ENCODE data around the gene PIGR. TPM values are rescaled to one million over a fixed set of nuclear protein-coding genes. Genes with fewer than 3 reads are reported as not detected.

The PIGR gene
- total RNA-seq (not detected), polyA plus RNA-seq (not detected), total RNA-seq (not detected)

GRCh38 chr1:206946261-206946660 lies at the start of gene PIGR:
Gene PIGR, minus strand, starts transcription at chr1:206946466. Its CDS starts 5,935 bp downstream, at chr1:206940531.
- Mint-ChIP-seq H3K27ac (no peak within 1 kb of the TSS), H3K4me1 (peaks cover 0 to 7% (median 0%) of the 10 kb centered on the region in 7 donors), H3K9me3 (peaks cover 0 to 6% (median 0%) of the 10 kb centered on the region in 11 donors), H3K36me3 (peaks cover 0 to 5% (median 0%) of the 10 kb centered on the region in 5 donors), H3K4me3 (peak within 1 kb of the TSS in 1 of 10 donors; percentile 20), H3K27me3 (peaks cover 0 to 43% (median 8%) of the 10 kb centered on the region in 5 donors)
- ChIA-PET POLR2A (no interaction called here), CTCF (interaction anchor here (1.6 kb wide), 1 partner anchor 36 kb away, joined by 4 read pairs; no protein-coding TSS in a partner anchor)
- peaks cover 0 to 6% of the 10 kb centered on the region in 2 donors for H3K4me1 ChIP-seq (ENCODE audit: control insufficient read depth in 2 of 2, insufficient read depth in 2 of 2, low read length in 2 of 2)
- ATAC-seq (no peak), DNase-seq (no peak)
- intact Hi-C loops (cut with micrococcal nuclease): no loop called here
- H3K27ac ChIP-seq (ENCODE audit: low read depth, low read length): no peak within 1 kb of the TSS
- H3K9me3 ChIP-seq (ENCODE audit: control insufficient read depth in 2 of 3, low read length in 3 of 3): no peaks in the 10 kb centered on the region
- no peaks in the 10 kb centered on the region for H3K36me3 ChIP-seq (ENCODE audit: control insufficient read depth in 2 of 3, insufficient read depth in 3 of 3, low read length in 3 of 3)
- no peak within 1 kb of the TSS for H3K4me3 ChIP-seq (ENCODE audit: low read length)
- no peaks in the 10 kb centered on the region for H3K27me3 ChIP-seq (ENCODE audit: control insufficient read depth in 2 of 2, insufficient read depth in 2 of 2, low read length in 2 of 2)

GRCh38 chr1:206992790-206993189 lies 46.5 kb upstream of the PIGR start:
- Histone ChIP-seq H3K4me3 (ENCODE audit: low read length) (no peak overlapping the region), H3K36me3 (ENCODE audit: control insufficient read depth in 2 of 3, insufficient read depth in 3 of 3, low read length in 3 of 3) (no peaks in the 10 kb centered on the region), H3K27me3 (ENCODE audit: control insufficient read depth in 2 of 2, insufficient read depth in 2 of 2, low read length in 2 of 2) (peaks cover 0 to 3% of the 10 kb centered on the region in 2 donors), H3K4me1 (ENCODE audit: control insufficient read depth in 2 of 2, insufficient read depth in 2 of 2, low read length in 2 of 2) (no peaks in the 10 kb centered on the region), H3K27ac (ENCODE audit: low read depth, low read length) (no peak overlapping the region), H3K9me3 (ENCODE audit: control insufficient read depth in 2 of 3, low read length in 3 of 3) (no peaks in the 10 kb centered on the region)
- intact Hi-C loops (cut with micrococcal nuclease): no loop called here
- H3K36me3 Mint-ChIP-seq: no peaks in the 10 kb centered on the region
- peak overlapping the region in 1 of 9 donors; percentile 67 for H3K27ac Mint-ChIP-seq
- DNase-seq (no peak), ATAC-seq (no peak)
- ChIA-PET POLR2A (no interaction called here), CTCF (interaction anchor here (0.8 to 1.0 kb wide), 3 partner anchors 11 to 531 kb away, joined by 3 to 4 read pairs (median 4); no protein-coding TSS in a partner anchor)
- peaks cover 4 to 81% (median 18%) of the 10 kb centered on the region in 5 donors for H3K27me3 Mint-ChIP-seq
- no peaks in the 10 kb centered on the region for H3K9me3 Mint-ChIP-seq
- no peak overlapping the region for H3K4me3 Mint-ChIP-seq
- H3K4me1 Mint-ChIP-seq: peaks cover 0 to under 1% (median 0%) of the 10 kb centered on the region in 7 donors

GRCh38 chr1:206987873-206988272 lies 41.6 kb upstream of the PIGR start:
- Mint-ChIP-seq H3K4me1 (peaks cover 0 to 4% (median 0%) of the 10 kb centered on the region in 7 donors), H3K4me3 (no peak overlapping the region), H3K27ac (peak overlapping the region in 1 of 9 donors; percentile 16), H3K36me3 (no peaks in the 10 kb centered on the region), H3K27me3 (peaks cover 7 to 77% (median 33%) of the 10 kb centered on the region in 5 donors), H3K9me3 (no peaks in the 10 kb centered on the region)
- Histone ChIP-seq H3K27ac (ENCODE audit: low read depth, low read length) (no peak overlapping the region), H3K27me3 (ENCODE audit: control insufficient read depth in 2 of 2, insufficient read depth in 2 of 2, low read length in 2 of 2) (peaks cover 3 to 4% of the 10 kb centered on the region in 2 donors), H3K4me1 (ENCODE audit: control insufficient read depth in 2 of 2, insufficient read depth in 2 of 2, low read length in 2 of 2) (no peaks in the 10 kb centered on the region), H3K9me3 (ENCODE audit: control insufficient read depth in 2 of 3, low read length in 3 of 3) (no peaks in the 10 kb centered on the region), H3K4me3 (ENCODE audit: low read length) (no peak overlapping the region), H3K36me3 (ENCODE audit: control insufficient read depth in 2 of 3, insufficient read depth in 3 of 3, low read length in 3 of 3) (no peaks in the 10 kb centered on the region)
- intact Hi-C loops (cut with micrococcal nuclease): no loop called here
- ChIA-PET POLR2A (no interaction called here), CTCF (interaction anchor here (1.1 kb wide), 1 partner anchor 358 kb away, joined by 3 read pairs; no protein-coding TSS in a partner anchor)
- DNase-seq: no peak
- no peak for ATAC-seq

GRCh38 chr1:206986885-206987284 lies 40.6 kb upstream of the PIGR start:
- POLR2A ChIA-PET: no interaction called here

GRCh38 chr1:206986402-206986801 lies 40.1 kb upstream of the PIGR start:
- Histone ChIP-seq H3K27me3 (ENCODE audit: control insufficient read depth in 2 of 2, insufficient read depth in 2 of 2, low read length in 2 of 2) (peaks cover 3 to 4% of the 10 kb centered on the region in 2 donors), H3K9me3 (ENCODE audit: control insufficient read depth in 2 of 3, low read length in 3 of 3) (no peaks in the 10 kb centered on the region), H3K4me1 (ENCODE audit: control insufficient read depth in 2 of 2, insufficient read depth in 2 of 2, low read length in 2 of 2) (no peaks in the 10 kb centered on the region), H3K4me3 (ENCODE audit: low read length) (no peak overlapping the region), H3K36me3 (ENCODE audit: control insufficient read depth in 2 of 3, insufficient read depth in 3 of 3, low read length in 3 of 3) (no peaks in the 10 kb centered on the region), H3K27ac (ENCODE audit: low read depth, low read length) (no peak overlapping the region)
- CTCF ChIA-PET: interaction anchor here (1.2 to 2.0 kb wide), 3 partner anchors 53 to 246 kb away, joined by 3 to 6 read pairs (median 5); no protein-coding TSS in a partner anchor
- Mint-ChIP-seq H3K27ac (no peak overlapping the region), H3K36me3 (no peaks in the 10 kb centered on the region), H3K27me3 (peaks cover under 1 to 70% (median 21%) of the 10 kb centered on the region in 5 donors), H3K4me1 (peaks cover 0 to 4% (median 0%) of the 10 kb centered on the region in 7 donors), H3K9me3 (no peaks in the 10 kb centered on the region), H3K4me3 (no peak overlapping the region)
- intact Hi-C loops (cut with micrococcal nuclease): no loop called here
- DNase-seq (no peak), ATAC-seq (no peak)
- POLR2A ChIA-PET: no interaction called here

More at GRCh38 chr1:206986885-206987284, 40.6 kb upstream of the PIGR start:
- H3K9me3 ChIP-seq (ENCODE audit: control insufficient read depth in 2 of 3, low read length in 3 of 3): no peaks in the 10 kb centered on the region
- H3K4me1 Mint-ChIP-seq: peaks cover 0 to 4% (median 0%) of the 10 kb centered on the region in 7 donors
- CTCF ChIA-PET: interaction anchor here (0.6 to 2.0 kb wide), 3 partner anchors 32 to 75 kb away, joined by 4 to 6 read pairs (median 5); no protein-coding TSS in a partner anchor
- ATAC-seq (no peak), DNase-seq (no peak)
- no peaks in the 10 kb centered on the region for H3K36me3 ChIP-seq (ENCODE audit: control insufficient read depth in 2 of 3, insufficient read depth in 3 of 3, low read length in 3 of 3)
- H3K4me1 ChIP-seq (ENCODE audit: control insufficient read depth in 2 of 2, insufficient read depth in 2 of 2, low read length in 2 of 2): no peaks in the 10 kb centered on the region
- H3K4me3 ChIP-seq (ENCODE audit: low read length): no peak overlapping the region
- no peak overlapping the region for H3K27ac Mint-ChIP-seq
- H3K9me3 Mint-ChIP-seq: no peaks in the 10 kb centered on the region
- H3K4me3 Mint-ChIP-seq: no peak overlapping the region
- intact Hi-C loops (cut with micrococcal nuclease): no loop called here
- H3K27ac ChIP-seq (ENCODE audit: low read depth, low read length): no peak overlapping the region
- peaks cover 3 to 4% of the 10 kb centered on the region in 2 donors for H3K27me3 ChIP-seq (ENCODE audit: control insufficient read depth in 2 of 2, insufficient read depth in 2 of 2, low read length in 2 of 2)
- peaks cover 5 to 74% (median 26%) of the 10 kb centered on the region in 5 donors for H3K27me3 Mint-ChIP-seq
- H3K36me3 Mint-ChIP-seq: no peaks in the 10 kb centered on the region

- Histone ChIP-seq H3K27ac (ENCODE audit: low read depth, low read length) (no peak overlapping the region), H3K4me3 (ENCODE audit: low read length) (no peak overlapping the region), H3K27me3 (ENCODE audit: control insufficient read depth in 2 of 2, insufficient read depth in 2 of 2, low read length in 2 of 2) (peaks cover 0 to 4% of the 10 kb centered on the region in 2 donors), H3K36me3 (ENCODE audit: control insufficient read depth in 2 of 3, insufficient read depth in 3 of 3, low read length in 3 of 3) (no peaks in the 10 kb centered on the region), H3K9me3 (ENCODE audit: control insufficient read depth in 2 of 3, low read length in 3 of 3) (no peaks in the 10 kb centered on the region), H3K4me1 (ENCODE audit: control insufficient read depth in 2 of 2, insufficient read depth in 2 of 2, low read length in 2 of 2) (no peaks in the 10 kb centered on the region)
- ChIA-PET POLR2A (no interaction called here), CTCF (interaction anchor here (1.0 to 4.5 kb wide), 4 partner anchors 52 to 260 kb away, joined by 3 to 61 read pairs (median 4); no protein-coding TSS in a partner anchor)
- peaks cover 0 to 61% (median 18%) of the 10 kb centered on the region in 5 donors for H3K27me3 Mint-ChIP-seq
- no peak for ATAC-seq
- H3K36me3 Mint-ChIP-seq: no peaks in the 10 kb centered on the region
- DNase-seq: no peak
- H3K27ac Mint-ChIP-seq: no peak overlapping the region
- no peaks in the 10 kb centered on the region for H3K9me3 Mint-ChIP-seq
- intact Hi-C loops (cut with micrococcal nuclease): no loop called here
- H3K4me1 Mint-ChIP-seq: peaks cover 0 to 4% (median 0%) of the 10 kb centered on the region in 7 donors
- H3K4me3 Mint-ChIP-seq: no peak overlapping the region
Observed at GRCh38 chr1:206985162-206985749, 39.0 kb upstream of the PIGR start.
